Fibroblast of lung (primary cell): Measurements from ENCODE around the gene THRB. TPM values are rescaled to one million over a fixed set of nuclear protein-coding genes. Genes with fewer than 3 reads are reported as not detected.

Experiments used
- DNase-seq, 2 donors: peaks; one replicate each; pipeline versions ENCODE4 v3.0.0 to v3.0.0-alpha.2; 2010; ENCODE audit warnings: low read depth in 2 of 2
- H2AFZ ChIP-seq: 2 replicates; pipeline ENCODE4 v1.5.1; 2012; ENCODE audit warnings: low read length, control low read depth, inconsistent platforms
- H3K27ac ChIP-seq: 2 replicates; pipeline ENCODE4 v1.5.1; 2011; ENCODE audit warnings: low read length, control low read depth; ENCODE audit not compliant: insufficient read depth
- H3K27me3 ChIP-seq: 2 replicates; pipeline ENCODE4 v1.5.1; 2011; ENCODE audit warnings: mild to moderate bottlenecking, low read length; ENCODE audit not compliant: control insufficient read depth, insufficient read depth
- H3K36me3 ChIP-seq: 2 replicates; pipeline ENCODE4 v1.5.1; 2011; ENCODE audit warnings: low read length; ENCODE audit not compliant: control insufficient read depth, insufficient read depth
- H3K4me1 ChIP-seq: 2 replicates; pipeline ENCODE4 v1.5.1; 2011; ENCODE audit warnings: low read length; ENCODE audit not compliant: control insufficient read depth, insufficient read depth; ENCODE audit errors: extremely low read depth
- H3K4me2 ChIP-seq: 2 replicates; pipeline ENCODE4 v1.5.1; 2011; ENCODE audit warnings: low read length, control low read depth; ENCODE audit not compliant: insufficient read depth; ENCODE audit errors: extremely low read depth
- H3K4me3 ChIP-seq, 4 experiments: fragments of 200-600 bp in 1 of 4; sonication (generic) in 1 of 4; replicated peaks in 1 of 4; 2 replicates each; pipeline ENCODE4 v1.5.1; 2011 to 2016; ENCODE audit warnings: low read length in 4 of 4, low read depth in 3 of 4, mild to moderate bottlenecking in 3 of 4, control low read depth in 2 of 4, inconsistent platforms in 1 of 4, mixed read lengths in 1 of 4; ENCODE audit not compliant: insufficient read depth in 1 of 4; ENCODE audit errors: control extremely low read depth in 1 of 4
- H3K79me2 ChIP-seq: 2 replicates; pipeline ENCODE4 v1.5.1; 2012; ENCODE audit warnings: mild to moderate bottlenecking, low read length, inconsistent platforms; ENCODE audit not compliant: control insufficient read depth, insufficient read depth
- H3K9ac ChIP-seq: 2 replicates; pipeline ENCODE4 v1.5.1; 2011; ENCODE audit warnings: mild to moderate bottlenecking, low read length, control low read depth; ENCODE audit not compliant: insufficient read depth
- H3K9me3 ChIP-seq: 2 replicates; pipeline ENCODE4 v1.5.1; 2012; ENCODE audit warnings: low read depth, low read length; ENCODE audit not compliant: control insufficient read depth, insufficient read depth
- H4K20me1 ChIP-seq: 2 replicates; pipeline ENCODE4 v1.5.1; 2011; ENCODE audit warnings: low read length; ENCODE audit not compliant: control insufficient read depth, insufficient read depth; ENCODE audit errors: extremely low read depth
- EZH2 ChIP-seq: IDR thresholded peaks from 2 replicates; pipeline ENCODE4 v1.5.1; 2012; ENCODE audit warnings: low read length, control low read depth, mild to moderate bottlenecking; ENCODE audit errors: missing control alignments
- polyA plus RNA-seq, 2 donors: library from polyadenylated mRNA; depleted of rRNA in 1 of 2; stranded (reverse) in 1 of 2; unstranded in 1 of 2; fragments of >200 nt; gene quantifications; 2 replicates each; pipeline ENCODE4 v1.2.1, GENCODE V29; 2011 to 2012; ENCODE audit warnings: missing spikeins in 1 of 2
- total RNA-seq: library from RNA; depleted of rRNA; stranded (reverse); fragments of >200 nt; gene quantifications from 2 replicates; pipeline ENCODE4 v1.2.1, GENCODE V29; 2014
- TF ChIP-seq, protein P1 (sequence below), 2 donors: IDR thresholded peaks in 1 of 2; conservative IDR thresholded peaks in 1 of 2; 1 replicate in 1 of 2; 2 replicates in 1 of 2; pipeline ENCODE4 v1.5.1; 2011 to 2012; ENCODE audit warnings: low read length in 2 of 2, control low read depth in 1 of 2, inconsistent platforms in 1 of 2, low read depth in 1 of 2, mild to moderate bottlenecking in 1 of 2

THRB gene
- total and polyA plus RNA-seq, 2 donors (not counting 1 experiment from before 2014, with no cell fraction given): 4.2 to 7.4 TPM

DNA sequence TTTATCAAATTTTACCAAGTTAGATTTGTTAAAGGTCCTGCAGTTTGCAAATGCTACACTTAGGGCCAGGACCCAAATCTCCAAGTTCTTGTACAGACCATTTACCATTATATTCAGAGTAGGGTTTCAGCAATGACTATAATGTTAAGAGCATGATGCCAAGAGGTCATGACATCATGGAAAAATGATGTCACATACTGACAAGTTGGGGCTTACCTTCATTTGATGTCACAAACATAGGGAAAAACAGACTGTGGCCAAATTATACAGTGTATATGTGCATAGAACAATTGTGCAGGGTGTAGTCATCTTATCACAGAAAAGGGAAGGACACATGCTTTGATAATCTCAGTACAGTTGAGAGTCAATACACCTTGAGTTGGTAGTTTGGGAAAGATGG lies 10.1 kb upstream of the THRB start:
- Histone ChIP-seq H3K36me3 (no peaks in the 10 kb centered on the region), H3K9me3 (no peaks in the 10 kb centered on the region), H3K79me2 (no peaks in the 10 kb centered on the region), H3K4me1 (peaks cover 4% of the 10 kb centered on the region), H3K27ac (no peak overlapping the region), H2AFZ (no peak overlapping the region), H4K20me1 (no peaks in the 10 kb centered on the region), H3K9ac (no peak overlapping the region), H3K27me3 (no peaks in the 10 kb centered on the region), H3K4me2 (no peak overlapping the region), H3K4me3 (no peak overlapping the region)
- no peak for TF ChIP-seq EZH2
- DNase-seq: no peak

DNA sequence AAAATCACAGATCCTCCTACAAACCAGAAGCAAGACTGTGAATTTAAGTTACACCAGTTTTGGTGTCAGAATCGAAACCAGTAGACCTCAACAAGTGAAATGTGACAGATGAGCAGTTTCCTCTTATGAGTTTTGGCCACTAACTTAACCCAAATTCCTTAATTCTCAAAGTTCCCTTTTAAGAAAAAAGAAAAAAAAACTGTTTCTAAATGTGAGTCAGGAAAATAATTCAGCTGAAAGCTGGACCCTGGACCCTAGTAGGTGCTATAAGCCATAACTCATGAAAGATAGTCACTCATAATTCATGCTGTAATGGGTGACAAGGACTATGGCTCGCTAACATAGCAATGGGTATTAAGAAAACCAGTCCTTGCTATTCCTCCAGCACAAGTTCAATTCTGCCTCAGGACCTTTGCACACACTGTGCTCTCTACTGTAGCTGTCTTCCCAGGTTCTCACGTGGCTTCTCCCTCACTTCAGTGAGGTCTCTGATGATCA lies 9.0 kb upstream of the THRB start:
- no peak overlapping the region for H3K4me3 ChIP-seq
- H3K79me2 ChIP-seq: no peaks in the 10 kb centered on the region
- H3K27ac ChIP-seq: no peak overlapping the region
- H3K4me2 ChIP-seq: no peak overlapping the region
- no peaks in the 10 kb centered on the region for H3K36me3 ChIP-seq
- H3K9me3 ChIP-seq: no peaks in the 10 kb centered on the region
- H3K27me3 ChIP-seq: no peaks in the 10 kb centered on the region
- no peak overlapping the region for H3K9ac ChIP-seq
- no peak overlapping the region for H2AFZ ChIP-seq
- peaks cover 4% of the 10 kb centered on the region for H3K4me1 ChIP-seq
- TF ChIP-seq, protein P1, sequence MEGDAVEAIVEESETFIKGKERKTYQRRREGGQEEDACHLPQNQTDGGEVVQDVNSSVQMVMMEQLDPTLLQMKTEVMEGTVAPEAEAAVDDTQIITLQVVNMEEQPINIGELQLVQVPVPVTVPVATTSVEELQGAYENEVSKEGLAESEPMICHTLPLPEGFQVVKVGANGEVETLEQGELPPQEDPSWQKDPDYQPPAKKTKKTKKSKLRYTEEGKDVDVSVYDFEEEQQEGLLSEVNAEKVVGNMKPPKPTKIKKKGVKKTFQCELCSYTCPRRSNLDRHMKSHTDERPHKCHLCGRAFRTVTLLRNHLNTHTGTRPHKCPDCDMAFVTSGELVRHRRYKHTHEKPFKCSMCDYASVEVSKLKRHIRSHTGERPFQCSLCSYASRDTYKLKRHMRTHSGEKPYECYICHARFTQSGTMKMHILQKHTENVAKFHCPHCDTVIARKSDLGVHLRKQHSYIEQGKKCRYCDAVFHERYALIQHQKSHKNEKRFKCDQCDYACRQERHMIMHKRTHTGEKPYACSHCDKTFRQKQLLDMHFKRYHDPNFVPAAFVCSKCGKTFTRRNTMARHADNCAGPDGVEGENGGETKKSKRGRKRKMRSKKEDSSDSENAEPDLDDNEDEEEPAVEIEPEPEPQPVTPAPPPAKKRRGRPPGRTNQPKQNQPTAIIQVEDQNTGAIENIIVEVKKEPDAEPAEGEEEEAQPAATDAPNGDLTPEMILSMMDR (conservative IDR thresholded peaks at IDR 0.05 in 1 of 2, IDR thresholded peaks at IDR 0.05 in 1 of 2; ENCODE audit: low read depth in 1 of 2, low read length in 2 of 2): no peak
- TF ChIP-seq EZH2: no peak
- DNase-seq: no peak
- H4K20me1 ChIP-seq: no peaks in the 10 kb centered on the region

DNA sequence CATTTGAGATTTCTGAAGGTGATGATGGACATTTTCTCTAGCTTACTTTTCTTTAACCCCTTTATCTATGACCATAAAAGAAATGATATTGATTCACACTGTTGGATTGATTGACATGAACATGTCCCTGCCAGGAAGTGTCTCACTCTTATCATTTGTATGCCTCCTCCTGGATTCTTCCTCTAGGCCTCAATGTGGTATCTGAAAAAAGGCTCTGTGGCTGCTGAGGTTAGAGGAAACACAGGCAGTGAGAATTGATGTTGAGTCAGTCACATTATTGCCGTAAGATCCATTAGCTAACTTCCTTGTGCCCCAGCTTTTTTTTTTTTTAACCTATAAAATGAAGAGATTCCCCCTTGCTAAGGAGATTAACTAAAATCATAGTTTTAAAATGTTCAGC lies 8.0 kb upstream of the THRB start:
- Histone ChIP-seq H3K9ac (no peak overlapping the region), H3K27me3 (no peaks in the 10 kb centered on the region), H3K4me3 (no peak overlapping the region), H3K9me3 (no peaks in the 10 kb centered on the region), H2AFZ (no peak overlapping the region), H3K36me3 (no peaks in the 10 kb centered on the region), H4K20me1 (no peaks in the 10 kb centered on the region), H3K79me2 (no peaks in the 10 kb centered on the region), H3K4me1 (peaks cover 2% of the 10 kb centered on the region), H3K4me2 (no peak overlapping the region), H3K27ac (no peak overlapping the region)
- DNase-seq: peak in 1 of 2 donors; percentile 52
- no peak for TF ChIP-seq EZH2
- TF ChIP-seq, protein P1 (conservative IDR thresholded peaks at IDR 0.05 in 1 of 2, IDR thresholded peaks at IDR 0.05 in 1 of 2; ENCODE audit: low read depth in 1 of 2, low read length in 2 of 2): no peak
